Fibroblast of the conjunctiva (primary cell): ENCODE results near the gene ADCK1.
"Not testable (repeated sequence)": the region's sequence is repeated elsewhere in the genome, so short reads cannot be mapped to it uniquely, and the experiment has no call there.

ENCODE experiments used
- DNase-seq: peaks from one replicate; pipeline ENCODE4 v3.0.0-alpha.2; 2010; ENCODE audit warnings: low read depth

Gene ADCK1

DNA sequence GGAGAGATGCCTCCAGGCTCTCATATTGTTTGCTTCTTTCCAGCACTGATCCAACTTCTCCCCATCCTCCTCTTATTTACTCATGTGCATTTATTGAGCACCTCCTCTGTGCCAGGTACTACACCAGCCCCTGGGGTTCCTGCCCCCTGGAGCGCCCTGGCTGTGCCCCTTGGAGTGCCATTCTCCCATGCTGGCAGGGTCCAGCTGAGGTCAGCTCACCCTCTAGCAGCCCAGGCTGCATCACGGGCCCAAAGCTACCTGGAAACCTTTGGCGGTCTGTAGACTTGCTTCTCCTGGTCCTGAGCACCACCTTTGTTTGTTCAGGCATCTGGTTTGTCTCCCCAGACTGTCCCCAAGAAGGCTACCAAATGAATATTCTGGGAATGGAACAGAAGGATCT lies 67.0 kb downstream of the ADCK1 start:
- no peak for DNase-seq

DNA sequence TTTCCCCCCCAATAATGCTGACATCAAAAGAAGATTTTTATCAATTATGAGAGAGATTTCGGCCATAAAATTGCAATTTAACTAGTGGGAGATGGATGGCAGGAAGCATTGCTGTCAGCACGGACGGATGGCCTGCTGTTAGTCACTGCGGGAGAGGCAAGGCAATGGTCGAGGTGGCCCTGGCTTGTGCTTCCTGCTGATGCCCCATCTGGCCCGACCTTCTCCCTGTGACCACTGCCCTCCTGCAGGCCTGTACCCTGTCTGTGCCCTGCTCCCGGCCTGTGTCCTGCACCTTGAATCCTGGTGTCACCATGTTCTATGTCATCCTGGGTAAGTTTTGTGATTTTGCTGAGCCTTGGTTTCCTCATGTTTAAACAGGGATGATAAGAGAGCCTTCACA lies 67.6 kb downstream of the ADCK1 start:
- DNase-seq: no peak

DNA sequence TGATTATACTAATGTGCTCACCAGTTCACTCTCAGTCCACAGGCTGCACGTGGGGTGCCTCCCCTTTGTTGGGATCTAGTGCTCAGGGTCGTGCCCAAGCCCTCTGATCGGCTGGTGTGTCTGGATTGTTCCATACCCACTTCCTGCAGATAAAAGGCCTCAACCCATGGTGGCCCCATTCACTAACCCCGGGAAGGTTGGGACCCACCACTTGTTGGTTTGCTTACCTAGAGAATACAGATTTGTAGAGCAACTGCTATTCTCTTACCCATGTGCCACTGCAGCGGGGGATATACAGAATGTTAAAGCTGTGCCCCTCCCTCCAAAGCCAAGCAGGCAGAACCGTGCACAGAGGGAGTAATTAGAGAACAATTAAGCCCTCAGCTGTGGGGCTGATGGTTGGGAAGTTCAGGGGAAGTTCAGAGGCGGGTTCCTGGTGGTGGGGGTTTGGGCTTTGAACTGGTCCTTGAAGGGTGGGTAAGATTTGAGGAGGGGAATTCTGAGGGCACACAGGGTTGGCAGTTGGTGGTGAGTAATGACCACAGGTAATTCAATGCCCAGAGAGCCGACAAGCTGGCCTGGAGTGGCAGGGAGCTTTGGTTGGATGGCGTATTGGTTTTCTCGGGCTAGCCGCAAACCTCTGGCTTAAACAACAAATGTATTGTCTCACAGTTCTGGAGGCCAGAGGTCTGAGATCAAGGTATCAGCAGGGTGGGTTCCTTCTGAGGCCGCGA lies 68.8 kb downstream of the ADCK1 start:
- DNase-seq: no peak

DNA sequence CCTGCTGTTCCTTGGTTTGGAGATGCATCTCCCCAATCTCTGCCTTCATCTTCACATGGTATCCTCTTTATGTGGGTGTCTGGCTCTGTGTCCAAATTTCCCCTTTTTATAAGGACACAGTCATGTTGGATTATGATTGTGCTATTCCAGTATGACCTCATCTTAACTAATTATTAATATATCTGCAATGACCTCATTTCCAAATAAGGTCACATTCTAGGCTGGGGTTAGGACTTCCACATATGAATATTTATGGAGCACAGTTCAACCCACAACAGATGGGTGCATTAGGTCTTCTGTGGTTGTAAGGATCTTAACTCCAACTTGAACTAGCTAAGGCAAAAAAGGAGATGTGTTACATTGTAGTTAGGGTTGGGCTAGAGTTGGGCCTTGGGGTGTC lies 69.4 kb downstream of the ADCK1 start:
- no peak for DNase-seq

DNA sequence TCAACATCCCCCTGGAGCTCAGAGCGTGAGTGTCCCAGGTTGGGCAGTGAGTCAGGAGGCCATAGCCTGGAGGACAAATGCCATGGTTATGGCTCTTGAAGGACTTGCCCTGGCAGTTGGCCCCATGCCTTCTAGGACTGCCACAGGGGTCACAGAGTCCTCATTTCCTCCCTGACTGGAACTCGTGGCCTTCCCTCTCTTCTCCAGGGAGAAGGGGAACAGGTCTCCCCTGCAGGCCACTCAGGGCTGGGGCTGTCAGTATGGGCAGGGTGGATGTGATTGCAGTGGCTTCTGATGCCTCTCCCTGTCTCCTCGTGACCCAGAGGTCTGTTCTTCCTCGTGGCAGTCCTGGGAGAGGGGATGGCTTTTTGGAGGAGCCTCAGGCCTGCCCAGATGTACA lies 70.7 kb downstream of the ADCK1 start:
- no peak for DNase-seq

DNA sequence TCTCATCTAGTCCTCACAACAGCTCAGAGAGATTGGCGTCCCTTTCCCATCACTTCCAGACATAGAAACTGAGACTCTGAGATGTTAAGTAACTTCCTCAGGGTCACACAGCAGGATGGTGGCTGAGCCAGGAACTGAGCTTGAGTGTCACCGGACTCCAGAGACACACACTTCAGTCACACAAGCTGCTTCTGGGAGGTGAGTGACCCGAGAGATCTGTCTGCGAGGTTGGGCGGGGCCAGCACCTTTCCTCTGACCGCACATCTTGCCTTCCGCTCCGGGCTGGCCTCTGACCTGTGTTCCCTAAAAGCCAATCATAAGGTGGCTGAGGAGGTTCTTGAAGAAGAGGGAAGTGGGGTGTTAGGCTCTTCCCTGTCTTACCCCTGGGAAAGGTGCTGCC lies 72.2 kb downstream of the ADCK1 start:
- DNase-seq: no peak

DNA sequence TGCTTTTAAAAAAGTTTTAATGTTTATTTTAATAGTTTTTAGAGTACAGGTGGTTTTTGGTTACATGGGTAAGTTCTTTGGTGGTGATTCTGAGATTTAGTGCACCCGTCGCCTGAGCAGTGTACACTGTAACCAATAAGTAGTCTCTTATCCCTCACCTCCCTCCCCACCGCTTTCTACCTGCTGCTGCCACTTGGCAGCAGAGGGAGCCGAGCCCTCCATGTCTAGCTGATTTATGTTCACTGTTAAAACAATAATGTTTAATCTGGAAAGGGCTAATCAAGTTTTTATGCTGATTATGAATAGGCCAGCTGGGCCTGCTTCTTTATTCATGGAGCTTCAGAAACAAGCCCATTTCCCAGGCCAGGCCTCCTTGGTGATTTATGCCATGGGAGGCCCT lies 73.1 kb downstream of the ADCK1 start:
- DNase-seq: no peak

DNA sequence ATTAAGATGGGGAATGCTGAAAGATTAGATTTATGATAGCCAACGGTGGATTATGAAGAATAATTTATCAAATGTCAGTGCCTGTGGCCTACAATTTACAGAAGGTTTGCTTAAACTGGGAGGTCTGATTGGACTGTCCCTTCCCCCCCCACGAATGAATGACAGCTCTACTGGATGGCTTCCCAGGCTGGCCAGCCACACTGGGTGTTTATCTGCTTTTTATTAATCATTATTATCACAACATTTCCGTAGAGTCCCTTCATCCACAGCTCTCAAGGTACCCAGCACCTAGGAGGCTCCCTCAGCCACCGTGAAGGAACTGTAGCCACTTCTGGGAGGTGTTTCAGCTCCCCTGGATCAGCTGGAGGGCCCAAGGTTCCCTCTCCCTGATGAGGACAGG lies 78.9 kb downstream of the ADCK1 start:
- no peak for DNase-seq

DNA sequence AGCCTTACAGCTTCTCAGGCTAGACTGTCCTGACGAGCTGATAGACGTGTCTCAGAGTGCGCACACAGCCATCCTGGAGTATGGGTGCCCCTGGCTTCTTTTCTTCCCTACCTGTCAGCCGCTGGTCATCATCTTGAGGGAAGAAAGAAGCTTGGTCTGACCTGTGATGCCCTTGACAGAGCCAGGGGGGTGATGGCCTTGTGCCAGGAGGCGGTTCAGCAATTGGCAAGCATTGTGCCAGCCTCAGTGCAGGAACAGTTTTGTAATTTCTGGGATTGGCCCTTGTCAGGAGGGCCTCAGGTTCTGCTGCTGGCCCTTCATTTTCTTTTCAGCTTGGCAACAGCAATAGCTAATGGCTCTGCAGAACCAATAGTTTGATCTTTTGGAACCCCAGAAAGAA lies 80.1 kb downstream of the ADCK1 start:
- DNase-seq: no peak

DNA sequence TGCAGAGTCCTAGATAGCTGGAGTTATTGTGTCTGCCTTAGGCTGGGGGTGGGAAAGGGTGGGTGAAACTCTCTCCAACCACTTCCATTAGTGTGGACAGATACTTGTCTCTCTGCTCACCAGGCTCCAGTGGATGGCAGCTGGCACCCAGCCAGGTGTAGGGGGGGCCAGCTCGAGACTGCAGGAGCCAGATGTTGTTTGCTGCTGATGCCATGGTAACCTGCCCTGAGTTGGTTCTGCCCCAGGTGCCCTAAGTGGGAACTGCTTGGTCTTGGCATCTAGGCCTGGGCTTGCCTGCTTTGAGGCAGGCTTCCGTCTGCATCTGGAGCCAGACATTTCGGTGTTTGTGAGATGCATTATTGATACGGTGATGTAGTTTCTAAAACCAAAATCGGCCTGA lies 82.2 kb downstream of the ADCK1 start:
- DNase-seq: no peak

DNA sequence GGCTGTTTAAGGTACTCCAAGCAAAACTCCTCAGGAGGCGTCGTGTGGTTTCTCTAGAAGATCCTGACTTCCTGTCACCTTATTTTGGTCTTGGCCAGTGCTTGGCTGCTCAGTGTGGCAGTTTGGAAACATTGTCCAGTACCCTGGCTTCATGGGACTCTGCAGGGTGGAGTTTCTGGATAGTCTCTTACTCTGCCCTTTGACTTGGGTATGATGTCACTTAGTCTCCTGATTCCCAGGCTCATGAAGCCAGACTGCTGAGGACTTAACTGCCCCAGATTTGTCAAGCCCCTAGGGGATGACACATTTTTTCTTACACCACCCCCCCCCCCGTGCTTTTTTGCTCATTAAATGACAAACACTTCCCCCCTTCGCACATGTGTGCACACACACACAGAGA lies 82.7 kb downstream of the ADCK1 start:
- DNase-seq: no peak

DNA sequence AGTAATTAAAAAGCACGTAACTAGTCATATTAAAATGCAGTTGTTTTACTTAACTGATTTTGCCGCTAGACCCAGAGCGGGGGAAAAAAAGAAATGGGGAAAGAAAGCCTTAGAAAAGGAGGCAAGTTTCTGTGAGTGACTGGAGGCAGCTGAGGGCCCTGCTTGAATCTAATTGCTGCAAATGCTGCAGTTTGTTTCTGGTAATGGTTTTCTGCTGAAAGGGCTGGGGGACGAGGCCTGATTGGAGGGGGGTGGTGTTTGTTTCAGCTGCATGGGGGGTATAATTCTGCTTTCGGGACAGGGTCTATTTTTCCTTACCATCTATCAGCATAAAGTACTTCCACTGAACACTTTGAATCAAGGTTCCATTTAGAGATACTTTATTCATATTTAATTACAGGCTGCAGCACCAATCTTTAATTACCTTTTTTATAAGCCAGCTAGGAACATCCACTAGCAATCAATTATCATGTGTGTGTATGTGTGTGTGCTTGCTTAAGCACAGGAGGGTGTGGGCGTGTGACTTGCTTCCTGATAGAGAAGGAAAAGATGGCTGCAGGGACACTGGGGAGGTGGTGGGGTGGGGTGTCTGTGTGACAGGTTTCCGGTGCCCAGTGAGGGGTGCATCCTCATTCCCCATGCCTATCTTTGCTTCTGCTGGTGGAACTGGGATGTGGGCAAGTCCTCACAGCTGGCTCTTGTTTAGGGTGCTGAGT lies 83.4 kb downstream of the ADCK1 start:
- DNase-seq: no peak

DNA sequence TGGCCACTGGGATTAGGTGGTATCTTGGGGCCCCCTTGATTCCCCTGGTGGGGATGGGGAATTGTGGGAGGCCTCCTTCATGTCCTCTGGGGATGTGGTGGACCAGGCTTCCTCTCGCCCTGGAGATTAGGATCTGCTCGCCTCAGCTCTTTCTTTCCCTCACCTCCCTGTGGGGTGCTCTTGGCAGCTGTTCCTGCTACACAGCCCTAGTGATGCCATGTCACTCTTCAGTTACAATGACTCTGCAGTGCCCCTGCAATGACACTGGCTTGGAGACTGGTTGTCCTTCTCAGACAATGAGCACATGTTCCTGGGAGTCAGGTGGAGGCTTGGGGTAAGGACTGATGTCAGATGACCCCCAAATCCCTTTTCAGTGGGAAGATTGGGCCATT lies 83.9 kb downstream of the ADCK1 start:
- no peak for DNase-seq

DNA sequence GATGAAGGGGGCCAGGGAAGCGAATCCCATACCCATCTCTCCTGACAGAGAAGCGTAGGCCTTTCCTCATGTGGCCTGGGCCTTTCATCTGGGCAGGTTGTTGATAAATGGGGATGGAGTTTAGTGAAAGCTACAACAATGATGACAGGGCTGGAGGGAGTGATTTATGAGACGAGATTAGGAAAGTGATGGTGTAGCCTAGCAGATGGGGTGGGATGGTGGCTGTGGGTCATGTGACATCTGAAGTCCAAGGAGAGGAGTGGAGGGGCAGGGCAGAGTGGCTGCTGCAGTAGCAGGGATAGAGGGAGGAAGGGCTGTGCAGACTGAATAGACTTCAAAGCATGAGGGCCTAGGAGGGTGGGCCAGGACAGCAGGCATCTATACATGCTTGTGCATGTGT lies 85.5 kb downstream of the ADCK1 start:
- no peak for DNase-seq

DNA sequence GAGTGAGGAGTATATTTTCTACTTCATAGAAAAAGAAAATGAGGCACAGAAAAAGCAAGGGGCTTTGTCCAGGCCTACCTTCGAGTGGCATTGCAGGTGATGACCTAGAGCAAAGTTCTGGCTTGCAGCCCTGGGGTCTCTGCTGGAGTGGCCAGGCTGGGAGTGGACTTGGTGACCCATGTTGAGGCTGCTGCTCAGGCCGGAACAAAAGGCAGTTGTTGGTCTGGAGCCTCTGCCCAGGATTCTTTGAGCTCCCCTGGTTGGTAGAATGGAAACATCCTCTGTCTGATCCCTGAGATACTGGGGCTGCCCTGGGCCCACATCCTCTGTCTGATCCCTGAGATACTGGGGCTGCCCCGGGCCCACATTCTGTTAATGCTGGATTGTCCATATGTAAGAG lies 86.1 kb downstream of the ADCK1 start:
- DNase-seq: no peak

DNA sequence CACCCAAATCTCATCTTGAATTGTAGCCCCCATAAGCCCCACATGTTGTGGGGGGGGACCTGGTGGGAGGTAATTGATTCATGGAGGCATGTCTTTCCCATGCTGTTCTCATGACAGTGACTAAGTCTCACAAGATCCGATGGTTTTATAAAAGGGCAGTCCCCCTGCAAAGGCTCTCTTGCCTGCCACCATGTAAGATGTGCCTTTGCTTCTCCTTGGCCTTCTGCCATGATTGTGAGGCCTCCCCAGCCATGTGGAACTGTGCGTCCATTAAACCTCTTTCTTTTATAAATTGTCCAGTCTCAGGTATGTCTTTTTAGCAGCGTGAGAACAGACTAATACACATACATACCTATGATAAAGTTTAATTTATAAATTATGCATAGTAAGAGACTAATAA lies 89.0 kb downstream of the ADCK1 start:
- DNase-seq: not testable (repeated sequence)

DNA sequence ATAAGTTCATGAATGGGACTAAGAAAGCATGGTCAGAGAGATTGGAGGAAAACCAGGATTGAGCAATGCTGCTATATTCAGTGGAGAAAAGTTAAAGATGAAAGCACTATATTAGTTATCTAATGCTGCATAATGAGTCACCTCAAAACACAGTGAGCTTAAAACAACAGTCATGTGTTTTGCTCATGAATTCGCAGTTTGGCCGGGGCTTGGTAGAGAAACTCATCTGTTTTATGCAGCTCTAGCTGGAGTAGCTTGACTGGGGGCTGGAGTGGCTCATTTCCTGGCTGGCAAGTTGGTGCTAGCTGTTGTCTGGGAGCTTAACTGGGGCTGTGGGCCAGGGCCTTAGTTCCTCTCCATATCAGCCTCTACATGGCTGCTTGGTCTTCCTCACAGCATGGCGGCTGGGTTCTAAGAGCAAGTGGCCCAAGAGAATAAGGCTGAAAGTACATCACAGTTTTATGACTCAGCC lies 90.1 kb downstream of the ADCK1 start:
- peak; percentile 32 for DNase-seq

DNA sequence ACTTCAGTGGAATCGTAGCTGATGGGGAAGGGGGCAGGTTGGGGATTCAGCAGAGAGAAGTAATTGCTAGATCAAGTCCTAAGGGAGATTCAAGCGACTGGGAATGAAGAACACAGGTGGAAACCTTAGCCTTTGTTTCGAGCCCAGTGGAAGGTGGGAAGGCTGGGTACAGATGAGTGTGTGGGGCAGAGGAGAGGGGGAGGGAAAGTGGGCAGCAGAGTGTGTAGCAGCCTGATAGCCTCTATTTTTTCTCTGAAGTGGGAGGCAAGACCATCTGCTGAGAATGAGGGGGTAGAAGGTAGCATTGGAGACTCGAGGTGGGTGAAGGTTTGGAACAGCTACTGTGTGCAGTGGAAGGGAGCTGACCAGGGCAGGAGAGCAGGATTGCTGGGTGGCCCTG lies 91.0 kb downstream of the ADCK1 start:
- DNase-seq: no peak

DNA sequence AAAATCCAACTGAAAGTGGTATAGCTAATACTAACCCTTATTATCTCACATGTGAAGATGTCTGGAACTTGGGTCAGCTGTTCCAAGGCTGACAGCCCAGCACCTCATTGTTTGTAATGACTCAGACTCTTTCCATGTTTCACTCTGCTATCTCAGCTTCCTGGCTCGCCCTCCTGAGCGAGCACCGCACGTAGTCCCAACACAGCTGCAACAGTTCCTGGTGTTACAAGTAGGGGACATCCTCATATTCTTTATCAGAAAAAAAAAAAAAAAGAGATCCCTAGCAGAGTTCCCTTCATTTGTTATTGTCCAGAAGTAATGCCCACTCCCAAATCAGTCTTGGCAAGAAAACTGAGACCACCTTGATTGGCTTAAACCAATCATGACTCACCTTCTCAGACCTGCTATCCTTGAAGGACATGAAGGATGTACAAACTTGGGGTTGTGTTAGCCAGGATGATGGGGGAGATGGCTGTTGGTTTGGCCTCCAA lies 92.5 kb downstream of the ADCK1 start:
- DNase-seq: no peak

DNA sequence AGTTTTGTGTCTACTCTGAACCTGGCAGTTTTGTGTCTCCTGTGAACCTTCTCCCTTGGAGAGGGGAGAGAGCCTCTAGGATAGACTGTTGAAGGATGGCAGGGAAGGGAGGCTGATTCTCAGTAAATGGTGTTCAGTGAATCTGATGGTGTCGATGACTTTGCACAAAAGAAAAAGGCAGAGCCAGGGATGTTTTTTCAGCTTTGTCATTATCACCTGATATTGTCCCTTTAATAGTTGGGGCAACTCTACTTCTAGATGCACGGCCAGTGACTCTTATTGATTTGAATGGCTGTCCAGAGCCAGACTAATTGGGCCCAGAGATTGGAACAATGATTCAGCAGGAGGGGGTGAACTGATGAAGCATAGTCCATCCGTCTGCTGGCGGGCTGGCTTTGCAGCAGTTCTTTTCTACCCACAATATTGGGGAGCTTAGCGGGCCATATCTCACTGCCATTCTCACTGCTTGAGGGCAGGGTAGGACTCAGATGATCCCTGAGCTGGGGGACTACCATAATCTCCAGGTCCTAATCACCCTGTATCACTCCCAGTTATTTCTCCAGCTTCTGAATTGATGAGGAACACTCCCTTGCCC lies 93.1 kb downstream of the ADCK1 start:
- DNase-seq: no peak

DNA sequence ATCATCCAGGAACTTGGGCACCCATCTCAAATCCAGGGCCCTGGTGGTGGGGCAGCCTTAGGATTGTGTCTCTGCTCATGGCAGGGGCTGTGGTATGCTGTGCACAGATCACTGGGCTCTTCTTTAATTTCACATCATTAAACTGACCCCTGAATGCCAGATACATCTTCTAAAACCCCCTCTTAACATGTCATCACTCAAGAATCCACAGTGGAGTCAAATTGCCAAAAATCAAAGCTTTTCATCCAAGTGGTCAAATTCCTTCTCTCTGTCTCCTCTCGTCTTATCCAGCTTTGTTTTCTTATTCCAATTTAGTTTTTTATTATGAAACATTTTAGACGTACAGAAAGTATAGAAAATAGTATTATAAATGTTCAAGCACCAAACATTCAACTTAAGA lies 97.5 kb downstream of the ADCK1 start:
- DNase-seq: no peak

DNA sequence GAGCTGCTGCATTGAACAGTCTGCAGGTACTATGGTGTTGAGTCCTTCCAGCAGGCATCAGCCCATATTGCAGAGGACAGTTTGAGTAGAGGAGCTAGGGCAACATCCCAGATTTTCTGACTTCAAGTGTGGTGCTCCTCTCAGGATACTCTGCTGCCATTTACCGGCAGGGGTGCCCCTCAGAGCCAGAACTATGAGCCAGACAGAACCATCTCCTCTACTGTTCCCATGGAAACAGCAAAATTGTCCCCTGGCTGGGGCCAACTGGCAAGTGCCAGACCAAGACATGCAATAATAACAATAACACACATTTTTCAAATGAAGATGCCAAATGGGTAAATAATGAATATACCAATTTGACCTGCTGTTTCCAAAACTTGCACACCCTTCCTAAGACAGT lies 102.9 kb downstream of the ADCK1 start:
- no peak for DNase-seq

DNA sequence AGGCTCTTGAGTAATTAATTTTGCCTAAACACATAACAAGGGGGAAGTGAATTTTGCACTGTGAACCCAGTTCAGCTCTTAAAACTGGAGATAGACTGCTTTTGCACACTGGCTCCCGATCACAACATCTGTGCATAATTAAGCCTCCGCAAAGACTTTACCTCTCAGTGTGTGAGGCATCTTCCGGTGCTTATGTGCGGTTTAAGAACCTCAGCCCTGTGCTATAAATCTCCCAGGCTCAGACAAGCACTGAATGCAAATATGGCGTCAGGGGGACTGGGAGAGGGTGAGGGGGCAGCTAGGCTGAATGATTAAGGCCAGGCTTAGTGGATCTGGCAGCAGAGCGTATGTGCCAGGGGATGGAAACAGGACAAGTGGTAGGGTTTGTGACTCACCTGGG lies 103.3 kb downstream of the ADCK1 start:
- no peak for DNase-seq
